ENCODE data around the gene MICA. TPM values are rescaled to one million over a fixed set of nuclear protein-coding genes. Genes with fewer than 3 reads are reported as not detected.
A peak's percentile ranks its signal among the peaks of the same experiment; 100 is the strongest.
"Not testable (repeated sequence)": the region's sequence is repeated elsewhere in the genome, so short reads cannot be mapped to it uniquely, and the experiment has no call there.

Gene MICA
- total RNA-seq, 1 donor from 2014 or later = 9.9 TPM

GRCh38 chr6:31393932-31394331, 9.5 kb upstream of the MICA start:
- TF ChIP-seq CTCF (IDR thresholded peaks at IDR 0.05; ENCODE audit: borderline replicate concordance) = no peak
- Histone ChIP-seq H3K4me3 (no peak overlapping the region), H3K36me3 (peaks cover 16% of the 10 kb centered on the region), H3K27ac (replicated peaks) (no peak overlapping the region), H3K9me3 (replicated peaks) (no peaks in the 10 kb centered on the region), H3K4me1 (peaks cover 31% of the 10 kb centered on the region), H3K27me3 (ENCODE audit: low read depth) (no peaks in the 10 kb centered on the region)
- DNase-seq = no peak
- intact Hi-C loops (cut with micrococcal nuclease) = no loop called here

- no peaks in the 10 kb centered on the region for H3K9me3 ChIP-seq (replicated peaks)
- no peak overlapping the region for H3K27ac ChIP-seq (replicated peaks)
- H3K4me3 ChIP-seq = no peak overlapping the region
- TF ChIP-seq CTCF (IDR thresholded peaks at IDR 0.05; ENCODE audit: borderline replicate concordance) = no peak
- DNase-seq = no peak
- peaks cover 16% of the 10 kb centered on the region for H3K36me3 ChIP-seq
- no peaks in the 10 kb centered on the region for H3K27me3 ChIP-seq (ENCODE audit: low read depth)
- intact Hi-C loops (cut with micrococcal nuclease) = no loop called here
- peaks cover 35% of the 10 kb centered on the region for H3K4me1 ChIP-seq
These were observed 9.0 kb upstream of the MICA start for GRCh38 chr6:31394381-31394780.

GRCh38 chr6:31395832-31396231, 7.6 kb upstream of the MICA start:
- peaks cover 16% of the 10 kb centered on the region for H3K36me3 ChIP-seq
- no peak for TF ChIP-seq CTCF (IDR thresholded peaks at IDR 0.05; ENCODE audit: borderline replicate concordance)
- no peaks in the 10 kb centered on the region for H3K9me3 ChIP-seq (replicated peaks)
- no peaks in the 10 kb centered on the region for H3K27me3 ChIP-seq (ENCODE audit: low read depth)
- H3K27ac ChIP-seq (replicated peaks) = no peak overlapping the region
- no peak for DNase-seq
- H3K4me3 ChIP-seq = no peak overlapping the region
- intact Hi-C loops (cut with micrococcal nuclease) = loop anchor here (2.0 kb wide), 1 partner anchor 45 kb away; no protein-coding TSS in a partner anchor
- peaks cover 42% of the 10 kb centered on the region for H3K4me1 ChIP-seq

- no peaks in the 10 kb centered on the region for H3K9me3 ChIP-seq (replicated peaks)
- peaks cover 49% of the 10 kb centered on the region for H3K4me1 ChIP-seq
- no peak overlapping the region for H3K27ac ChIP-seq (replicated peaks)
- H3K4me3 ChIP-seq = no peak overlapping the region
- H3K27me3 ChIP-seq (ENCODE audit: low read depth) = no peaks in the 10 kb centered on the region
- peak; percentile 97 for TF ChIP-seq CTCF (IDR thresholded peaks at IDR 0.05; ENCODE audit: borderline replicate concordance)
- intact Hi-C loops (cut with micrococcal nuclease) = loop anchor here (2.0 kb wide), 1 partner anchor 44 kb away; no protein-coding TSS in a partner anchor
- H3K36me3 ChIP-seq = peaks cover 16% of the 10 kb centered on the region
- peak; percentile 81 for DNase-seq
These were observed 6.8 kb upstream of the MICA start for GRCh38 chr6:31396422-31397152.

- not testable (repeated sequence) for DNase-seq; H3K4me3 ChIP-seq; H3K27ac ChIP-seq (replicated peaks); H3K27me3 ChIP-seq (ENCODE audit: low read depth); H3K9me3 ChIP-seq (replicated peaks)
- H3K4me1 ChIP-seq = peaks cover 55% of the 10 kb centered on the region
- H3K36me3 ChIP-seq = peaks cover 16% of the 10 kb centered on the region
- intact Hi-C loops (cut with micrococcal nuclease) = loop anchor here (2.0 kb wide), 1 partner anchor 44 kb away; no protein-coding TSS in a partner anchor
These were observed 6.3 kb upstream of the MICA start for GRCh38 chr6:31397153-31397499.

GRCh38 chr6:31397901-31398525, 5.4 kb upstream of the MICA start:
- no peaks in the 10 kb centered on the region for H3K9me3 ChIP-seq (replicated peaks)
- DNase-seq = no peak
- TF ChIP-seq CTCF (IDR thresholded peaks at IDR 0.05; ENCODE audit: borderline replicate concordance) = no peak
- H3K4me3 ChIP-seq = no peak overlapping the region
- intact Hi-C loops (cut with micrococcal nuclease) = loop anchor here (2.0 kb wide), 1 partner anchor 43 kb away; no protein-coding TSS in a partner anchor
- peak overlapping the region; percentile 5 for H3K27ac ChIP-seq (replicated peaks)
- peaks cover 63% of the 10 kb centered on the region for H3K4me1 ChIP-seq
- no peaks in the 10 kb centered on the region for H3K27me3 ChIP-seq (ENCODE audit: low read depth)
- H3K36me3 ChIP-seq = peaks cover 16% of the 10 kb centered on the region
